GM21786 (cell line): ENCODE data around the gene IMPACT.

Experiments
- ATAC-seq: cut with Tn5 transposase; IDR thresholded peaks from one replicate; pipeline ENCODE4 v1.9.1; 2021; ENCODE audit not compliant: unreplicated experiment

Gene IMPACT

DNA sequence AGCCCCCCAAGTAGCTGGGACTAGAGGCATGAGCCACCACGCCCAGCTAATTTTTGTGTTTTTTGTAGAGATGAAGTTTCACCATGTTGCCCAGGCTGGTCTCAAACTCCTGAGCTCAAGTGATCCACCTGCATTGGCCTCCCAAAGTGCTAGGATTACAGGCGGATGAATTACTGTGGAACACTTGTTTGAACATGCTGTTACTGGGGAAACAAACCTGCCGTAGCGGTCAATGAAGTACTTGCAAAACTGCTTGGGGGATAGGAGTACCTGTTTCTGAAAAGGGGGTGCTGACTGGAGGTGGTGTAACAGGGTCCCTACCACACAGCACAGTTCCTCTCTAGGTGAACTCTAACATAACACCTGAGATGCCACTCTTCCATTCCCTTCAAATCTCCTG lies 5.9 kb upstream of the IMPACT start:
- ATAC-seq, result no peak

DNA sequence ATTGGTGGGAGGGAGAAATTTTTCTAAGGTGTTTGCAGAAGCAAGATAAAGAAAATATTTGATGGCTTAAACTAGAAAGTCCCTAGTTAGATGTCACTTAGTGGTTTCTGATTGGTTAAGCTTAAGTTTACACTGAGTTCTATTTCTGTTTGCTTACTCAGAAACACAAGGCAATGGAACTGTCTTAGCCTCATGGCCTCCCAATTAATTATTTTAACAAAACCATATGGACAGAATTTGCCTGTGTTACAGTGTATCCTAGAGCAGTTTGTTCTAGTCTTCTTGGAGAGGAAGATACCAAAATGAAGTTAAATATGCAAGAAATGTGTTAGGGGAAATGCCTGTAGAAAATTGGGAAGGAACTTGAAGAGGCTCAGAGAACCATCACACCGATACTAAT lies 4.6 kb upstream of the IMPACT start:
- ATAC-seq, result no peak

DNA sequence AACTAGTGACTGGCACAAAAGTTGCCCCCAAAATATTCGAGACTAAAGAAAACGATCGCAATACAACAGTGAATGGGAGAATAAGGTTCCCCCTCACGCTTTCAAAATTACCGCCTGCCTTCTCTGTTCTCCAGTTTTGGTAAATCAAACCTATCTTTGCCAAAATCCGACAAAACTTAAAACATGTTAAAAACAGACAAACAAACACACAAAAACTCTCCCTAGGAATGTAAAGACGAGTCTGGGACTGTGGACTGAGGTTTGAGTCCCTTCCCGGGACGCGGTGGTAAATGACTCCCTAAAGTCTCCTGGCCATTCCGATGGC lies 435 bp upstream of the IMPACT start:
- ATAC-seq, result no peak

DNA sequence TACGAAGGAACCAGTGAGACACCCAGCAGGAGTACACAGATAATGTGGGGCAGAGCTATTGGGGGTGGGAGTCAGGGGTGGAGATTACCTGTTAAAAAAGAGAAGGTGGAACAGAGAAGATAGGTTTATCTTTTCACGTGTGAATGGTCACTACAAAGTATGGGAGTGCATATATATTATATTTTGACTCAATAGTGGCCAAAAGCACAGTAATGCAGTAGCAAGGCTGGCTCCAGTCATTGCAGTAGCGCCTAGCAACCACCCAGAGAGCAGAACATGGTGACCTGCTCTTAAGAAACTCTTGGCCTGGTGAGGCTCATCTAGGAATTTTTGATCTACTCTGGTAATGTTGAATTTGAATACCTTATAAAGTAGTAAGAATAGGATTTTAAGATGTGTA lies 1.0 kb downstream of the IMPACT start:
- no peak for ATAC-seq

DNA sequence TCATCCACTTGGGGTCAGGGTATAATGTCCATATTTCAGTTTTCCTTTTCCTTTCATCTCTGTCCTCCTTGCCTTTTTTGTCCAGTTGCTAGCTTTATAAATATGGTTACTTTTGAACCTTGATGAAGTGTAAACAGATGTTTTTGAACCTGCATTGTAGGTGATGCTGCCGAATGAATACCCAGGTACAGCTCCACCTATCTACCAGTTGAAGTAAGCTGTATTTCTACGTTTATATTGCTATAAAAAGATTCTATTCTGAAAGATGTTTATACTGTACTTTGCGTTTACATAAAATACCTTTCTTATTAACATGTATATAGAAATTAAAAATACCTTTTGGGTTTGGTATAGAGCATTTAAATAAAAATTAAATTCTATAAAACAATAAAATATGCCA lies 2.2 kb downstream of the IMPACT start:
- ATAC-seq, result no peak

DNA sequence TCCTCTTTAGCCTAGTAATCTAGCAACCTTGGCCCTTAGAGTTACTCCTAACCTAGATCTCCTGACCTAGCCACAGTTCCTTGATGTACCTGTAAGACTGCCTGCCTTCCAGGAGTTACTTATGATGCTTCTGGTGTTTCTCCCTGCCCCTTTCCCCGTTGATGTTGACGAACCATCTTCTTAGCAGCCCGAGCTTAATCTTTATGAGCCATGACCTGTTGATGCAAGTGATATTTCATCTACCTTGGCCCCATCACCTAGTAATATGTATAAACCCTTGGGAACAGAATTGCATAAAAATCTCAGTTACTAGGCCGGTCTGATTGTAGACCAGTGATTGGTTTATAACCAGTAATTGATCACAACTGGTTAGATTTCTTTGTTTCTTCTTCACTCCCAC lies 2.7 kb downstream of the IMPACT start:
- no peak for ATAC-seq

DNA sequence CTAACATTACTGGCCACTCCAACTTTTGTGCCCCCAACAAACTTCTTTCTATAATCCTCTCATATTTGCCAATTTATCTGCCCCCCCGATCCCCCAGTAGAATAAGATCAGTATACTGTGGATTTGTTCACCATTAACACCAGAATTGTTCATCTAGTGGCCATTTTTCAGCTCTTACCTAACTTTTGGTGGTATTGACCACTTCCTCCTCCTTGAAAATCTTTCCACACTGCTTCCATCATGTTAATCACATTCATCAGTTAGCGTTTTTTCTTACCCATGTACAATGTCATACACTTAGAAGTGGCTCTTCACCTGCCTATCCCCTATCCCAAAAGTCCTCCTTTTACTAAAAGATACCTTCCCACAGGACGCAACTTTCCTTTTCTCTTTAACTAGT lies 6.1 kb downstream of the IMPACT start:
- no peak for ATAC-seq

DNA sequence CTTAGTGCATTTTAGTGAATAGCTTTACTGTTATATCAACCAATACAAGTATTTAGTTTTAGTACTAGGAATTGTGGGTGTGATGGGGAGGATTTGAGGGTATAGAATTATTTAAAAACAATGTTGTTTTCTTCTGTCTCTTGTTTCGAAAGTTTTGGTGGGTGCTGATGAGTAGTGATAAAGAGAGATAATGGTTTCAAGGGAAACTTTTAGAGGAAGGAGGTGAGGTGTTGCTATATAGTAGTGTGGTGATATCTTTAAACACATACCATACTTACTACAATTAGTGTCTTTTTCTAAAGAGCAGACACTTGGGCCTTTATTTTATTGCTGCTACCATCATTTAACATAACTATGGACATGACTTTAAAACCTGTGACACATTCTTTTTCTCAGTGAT lies 10.5 kb downstream of the IMPACT start:
- no peak for ATAC-seq

DNA sequence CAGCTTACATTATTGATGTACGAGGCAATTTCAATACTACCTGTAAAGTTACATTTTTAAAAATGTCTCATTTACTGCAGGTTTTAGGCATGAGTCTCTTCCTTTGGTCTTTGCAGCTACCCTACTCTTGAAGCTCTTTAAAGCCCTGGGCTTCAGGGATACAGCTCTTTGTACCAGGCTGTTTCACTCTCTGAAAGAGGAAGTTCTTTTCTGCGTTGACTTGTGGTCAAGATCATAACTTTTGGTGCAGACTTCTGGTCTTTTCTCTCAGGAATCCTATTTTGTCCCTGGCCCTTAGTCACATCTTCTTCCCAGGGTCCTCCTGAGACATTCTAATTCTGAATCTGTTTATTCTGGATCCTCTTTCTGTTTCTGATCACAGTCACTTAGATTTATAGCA lies 17.4 kb downstream of the IMPACT start:
- ATAC-seq, result peak; percentile 59

DNA sequence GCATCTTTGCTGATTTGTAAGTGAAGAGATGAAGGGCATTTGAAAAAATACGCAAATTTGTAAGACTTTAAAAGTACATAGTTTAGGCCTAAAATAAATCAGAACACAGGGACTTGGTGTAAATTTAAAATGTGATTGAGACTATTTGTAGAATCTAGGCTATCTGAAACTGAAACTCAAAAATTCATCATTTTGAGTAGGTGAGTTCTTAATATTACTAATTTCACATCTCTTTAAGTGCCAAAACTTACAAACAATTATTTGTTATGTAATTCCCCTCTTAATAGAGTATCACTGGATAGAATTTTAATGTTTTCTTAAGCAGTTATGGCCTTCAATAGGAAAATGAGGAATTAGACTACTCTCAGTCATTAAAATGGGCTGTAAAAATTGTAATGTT lies 20.0 kb downstream of the IMPACT start:
- no peak for ATAC-seq

DNA sequence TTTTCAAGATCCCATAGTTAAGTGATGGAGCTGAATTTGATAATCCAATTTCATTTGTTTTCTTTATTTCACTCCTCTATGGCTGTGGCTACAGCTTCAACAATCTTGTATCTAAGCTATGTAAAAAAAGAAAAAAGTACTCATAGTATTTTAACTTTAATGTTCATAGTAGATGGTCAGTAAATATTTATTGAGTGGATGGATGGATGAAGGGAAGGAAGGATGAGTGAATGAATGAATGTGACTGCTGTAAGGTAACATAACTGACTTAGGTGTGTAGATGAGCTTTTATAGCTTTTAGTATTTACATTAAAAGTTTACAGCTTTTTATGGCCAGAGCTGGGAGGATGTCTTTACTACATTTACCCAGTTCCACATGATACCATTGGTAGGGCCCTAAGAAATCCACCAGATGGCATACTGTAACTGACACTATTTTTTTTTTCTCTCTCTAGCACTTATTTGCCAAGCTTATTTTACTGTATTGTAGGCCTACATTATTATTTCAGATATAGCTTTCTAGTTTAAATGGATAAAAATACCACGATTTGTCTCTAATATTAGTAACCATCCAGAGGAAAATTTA lies 20.6 kb downstream of the IMPACT start:
- ATAC-seq, result no peak

DNA sequence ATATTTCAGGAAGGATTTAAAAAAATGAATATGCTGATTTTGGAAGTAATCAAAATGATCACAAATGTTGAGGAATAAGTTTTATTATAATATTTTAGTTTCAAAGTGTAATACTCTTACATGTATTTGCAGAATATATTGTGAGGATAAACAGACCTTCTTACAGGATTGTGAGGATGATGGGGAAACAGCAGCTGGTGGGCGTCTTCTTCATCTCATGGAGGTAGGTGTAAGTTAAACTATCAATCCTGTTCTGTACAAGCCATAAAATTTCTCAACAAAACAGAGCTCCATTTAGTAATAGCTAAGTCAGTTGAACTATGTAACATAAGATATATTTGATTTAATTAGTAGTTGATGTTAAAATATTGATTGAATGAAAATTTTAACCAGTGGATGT lies 21.5 kb downstream of the IMPACT start:
- ATAC-seq, result no peak

DNA sequence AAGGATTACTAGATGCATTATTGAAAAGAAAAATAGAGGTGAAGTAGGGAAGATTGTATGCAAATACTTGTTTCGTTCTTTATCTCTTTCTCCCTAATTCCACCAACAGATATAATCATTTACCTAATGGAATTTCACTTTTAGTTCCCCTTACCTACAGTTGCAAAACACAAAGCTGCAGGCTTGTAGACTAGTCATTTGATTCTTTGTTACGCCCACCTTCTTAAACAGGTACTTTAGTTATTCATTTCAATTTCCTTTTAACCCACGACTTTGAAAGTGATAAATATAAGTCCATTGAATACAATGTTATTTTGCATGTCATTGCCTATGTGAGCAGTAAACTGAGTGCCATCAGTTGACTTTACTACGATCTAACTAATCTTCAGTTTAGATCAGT lies 30.1 kb downstream of the IMPACT start:
- no peak for ATAC-seq

DNA sequence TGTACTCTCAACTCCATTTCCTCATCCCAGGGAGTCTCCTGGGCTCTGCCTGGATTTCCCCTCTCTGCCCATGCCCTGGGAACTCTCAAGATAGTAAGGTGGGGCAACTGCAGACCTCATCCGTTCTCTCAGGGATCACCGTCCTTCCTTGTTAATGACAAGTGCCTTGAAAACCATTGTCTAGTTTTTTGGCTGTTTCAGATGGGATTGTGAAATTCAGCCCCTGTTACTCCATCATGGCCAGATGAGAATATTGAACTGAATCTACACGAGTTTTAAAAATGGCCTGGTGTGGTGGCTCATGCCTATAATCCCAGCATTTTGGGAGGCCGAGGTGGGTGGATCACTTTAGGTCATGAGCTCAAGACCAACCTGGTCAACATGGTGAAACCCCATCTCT lies 33.3 kb downstream of the IMPACT start:
- ATAC-seq, result no peak

DNA sequence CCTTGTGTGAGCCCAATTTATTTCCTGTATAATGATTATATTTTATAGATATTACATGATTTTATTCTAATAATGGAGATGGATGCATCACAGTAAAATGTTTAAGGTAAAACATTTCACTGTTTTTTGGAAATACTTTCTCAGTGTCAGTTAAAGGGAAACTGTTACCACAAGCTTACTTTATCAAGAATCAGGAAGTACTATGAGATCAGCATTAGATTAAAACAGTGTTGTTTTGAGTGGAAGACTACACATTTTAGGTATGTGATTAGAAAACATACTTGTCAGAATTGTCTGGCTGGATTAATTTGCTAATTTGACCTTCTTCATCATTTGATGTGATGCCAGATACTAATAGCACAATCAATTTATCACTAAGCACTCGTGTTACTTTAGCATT lies 33.9 kb downstream of the IMPACT start, which contains the start of gene HRH4:
Gene HRH4 (plus strand): TSS at position 250 of the 400 bp plus-strand sequence. CDS start 92 bp downstream, at position 342.
- no peak for ATAC-seq

DNA sequence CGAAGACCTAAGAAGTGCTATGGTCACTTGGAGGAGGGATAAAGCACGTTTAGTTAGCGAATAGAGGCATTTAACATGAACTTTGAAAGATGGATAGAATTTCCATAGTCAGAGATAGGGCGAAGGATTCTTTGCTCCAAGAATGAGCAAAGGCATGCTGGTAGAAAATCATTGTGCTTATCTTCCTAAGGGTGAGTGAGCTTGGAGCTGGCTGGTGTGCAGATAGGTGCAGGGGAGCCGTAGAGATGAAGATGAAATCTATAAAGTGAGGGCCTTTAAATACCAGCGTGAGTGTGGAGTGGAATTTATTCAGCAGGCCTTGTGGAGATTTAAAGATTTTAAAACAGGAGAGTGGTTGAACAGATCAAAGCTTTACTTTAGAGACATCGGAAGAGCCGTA lies 35.5 kb downstream of the IMPACT start:
- no peak for ATAC-seq

DNA sequence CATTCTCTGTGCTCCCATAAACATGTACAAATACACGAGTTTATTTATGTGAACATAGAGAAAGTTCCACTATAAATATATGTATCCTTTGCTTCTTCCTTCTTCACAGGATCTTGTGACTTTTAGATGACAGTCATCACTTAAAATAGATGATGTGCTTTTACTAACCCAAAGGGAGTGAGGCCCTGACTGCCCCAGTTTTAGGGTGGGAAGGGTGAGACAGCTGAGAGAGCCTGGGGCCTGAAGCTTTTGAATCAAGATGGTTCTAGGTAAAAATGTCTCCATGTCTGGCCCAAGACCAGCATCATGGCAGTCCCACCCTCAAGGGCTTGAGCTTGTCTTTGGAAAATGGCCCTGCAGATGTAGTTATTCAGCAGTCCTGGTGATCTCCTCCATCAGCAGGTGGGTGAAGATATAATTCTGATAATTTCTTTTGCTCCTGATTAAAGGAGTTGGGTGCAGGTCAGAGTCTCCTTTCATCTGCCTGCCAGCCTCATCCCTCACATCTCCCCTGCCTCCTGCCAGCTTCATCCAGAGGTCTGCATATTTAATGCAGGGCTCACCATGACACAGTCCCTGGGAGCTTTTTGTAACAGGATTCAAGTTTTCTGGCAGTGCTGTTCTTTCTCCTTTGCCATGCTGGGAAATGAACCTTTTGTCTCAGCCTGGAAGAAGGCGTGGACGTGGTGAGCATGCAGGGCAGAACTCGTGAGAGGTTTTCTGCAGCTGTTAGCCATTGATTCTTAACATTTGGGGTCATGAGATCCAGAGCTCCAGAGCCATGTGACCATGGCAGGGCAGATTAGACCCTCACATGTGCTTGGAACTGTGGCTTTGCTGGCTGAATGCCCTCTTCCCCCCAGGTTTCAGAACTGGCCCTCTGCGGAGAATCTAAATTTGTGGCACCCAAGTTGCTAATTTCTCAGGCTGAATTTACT lies 36.6 kb downstream of the IMPACT start:
- no peak for ATAC-seq

DNA sequence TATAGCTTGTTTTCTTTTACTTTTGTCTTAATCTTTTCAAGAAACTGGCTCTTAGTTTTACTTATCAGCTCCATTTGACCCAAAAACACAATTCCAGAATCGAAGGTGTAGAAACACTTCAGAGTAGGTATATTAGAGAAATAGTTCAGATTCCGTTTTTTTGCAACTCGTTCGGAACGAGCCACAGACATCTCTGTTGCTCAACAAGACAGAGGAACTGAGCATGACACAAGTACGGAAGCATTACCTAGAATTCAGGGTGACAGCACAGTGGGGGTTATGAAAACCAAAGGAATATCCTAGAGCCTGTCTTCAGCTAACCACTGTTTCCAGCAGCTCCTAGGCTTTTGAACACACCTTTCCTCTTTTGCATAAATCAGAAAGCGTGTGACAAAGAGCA lies 39.0 kb downstream of the IMPACT start:
- no peak for ATAC-seq

DNA sequence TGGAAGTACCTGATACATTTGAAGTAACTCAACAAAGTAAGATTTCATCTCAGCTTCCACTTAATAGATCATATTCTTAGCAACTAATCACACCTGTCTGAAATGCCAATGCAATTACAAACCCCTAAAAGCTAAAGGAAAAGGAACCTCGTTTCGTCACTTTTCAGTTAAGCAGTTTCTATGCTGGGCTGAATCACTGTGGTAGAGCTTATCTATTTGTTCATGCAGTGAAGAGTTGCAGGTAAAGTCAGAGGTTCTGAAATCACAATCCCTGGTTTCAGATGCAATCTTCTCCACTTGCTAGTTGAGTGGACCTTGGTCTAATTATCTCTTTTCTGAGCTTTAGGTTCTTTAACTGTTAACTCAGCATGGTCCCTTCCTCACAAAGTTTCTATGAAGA lies 40.3 kb downstream of the IMPACT start:
- ATAC-seq, result no peak

DNA sequence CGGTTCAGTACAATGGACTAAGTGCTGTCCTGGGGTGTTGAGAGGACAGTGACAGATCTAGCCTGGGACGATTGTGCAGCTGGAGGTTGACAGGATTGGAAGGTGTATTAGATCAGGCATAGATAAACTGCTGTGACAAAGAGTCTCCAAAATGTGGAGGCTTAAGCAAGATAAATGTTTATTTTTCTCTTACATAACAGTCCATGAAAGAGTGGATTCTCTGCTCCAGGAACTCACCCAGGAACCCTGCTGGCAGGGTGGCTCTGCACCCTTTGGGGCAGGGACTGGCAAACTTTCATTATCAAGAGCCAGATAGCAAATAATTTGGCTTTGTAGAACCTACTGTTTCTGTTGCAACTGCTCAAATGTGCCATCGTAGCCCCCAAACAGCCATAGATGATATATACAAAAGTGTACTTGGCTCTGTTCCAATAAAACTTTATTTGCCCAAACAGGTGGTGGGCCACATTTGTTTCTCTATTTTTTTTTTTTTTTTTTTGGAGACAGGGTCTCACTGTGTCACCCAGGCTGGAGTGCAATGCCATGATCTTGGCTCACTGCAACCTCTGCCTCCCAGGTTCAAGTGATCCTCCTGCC lies 43.6 kb downstream of the IMPACT start:
- no peak for ATAC-seq

DNA sequence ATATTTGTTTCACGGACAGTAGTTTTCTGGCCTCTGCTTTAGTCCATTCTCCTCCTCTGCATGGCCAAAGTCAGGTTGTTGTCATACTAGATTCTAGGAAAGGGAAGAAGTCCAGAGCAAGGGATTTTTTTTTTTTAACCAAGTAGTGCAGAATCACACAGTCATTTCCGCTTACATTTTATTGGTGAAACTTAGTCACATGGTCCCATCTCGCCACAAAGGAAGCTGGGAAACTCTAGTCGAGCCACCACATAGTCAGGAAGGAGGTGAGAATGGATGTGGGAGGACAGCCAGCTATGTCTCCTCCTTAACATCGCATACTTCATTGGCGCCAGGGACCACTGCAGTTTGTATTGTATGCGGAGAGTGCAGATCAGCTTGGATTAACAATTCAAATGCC lies 44.3 kb downstream of the IMPACT start:
- ATAC-seq, result no peak

DNA sequence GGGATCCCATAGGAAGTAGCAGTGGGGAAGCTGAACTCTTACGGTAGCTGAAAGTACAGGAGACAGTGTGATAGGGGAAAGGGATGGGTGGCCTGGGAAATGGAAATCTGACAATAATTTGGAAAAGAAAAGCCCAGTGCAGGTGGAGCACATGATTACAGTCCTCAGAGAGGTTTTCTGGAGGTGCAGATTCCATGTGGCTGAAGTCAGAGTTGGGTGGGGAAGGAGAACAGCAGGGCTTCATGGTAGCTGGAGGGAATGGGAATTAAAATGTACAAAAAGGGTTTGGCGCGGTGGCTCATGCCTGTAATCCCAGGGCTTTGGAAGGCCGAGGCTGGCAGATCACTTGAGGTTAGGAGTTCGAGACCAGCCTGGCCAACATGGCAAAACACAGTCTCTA lies 46.1 kb downstream of the IMPACT start:
- ATAC-seq, result no peak
